Loucy (cell line): ENCODE results near the gene LINC00237.

Source experiments
- H2AFZ ChIP-seq: fragments of 200-600 bp; sonication (generic); 2 replicates; pipeline ENCODE4 v1.6.0; 2016; ENCODE audit warnings: antibody characterized with exemption, mild to moderate bottlenecking, low read length, moderate library complexity
- H3F3A ChIP-seq: fragments of 200-600 bp; 2 replicates; pipeline ENCODE4 v1.6.0; 2016; ENCODE audit warnings: antibody characterized with exemption, low read depth, mild to moderate bottlenecking
- H3K27me3 ChIP-seq: fragments of 200-600 bp; sonication (generic); 2 replicates; pipeline ENCODE4 v1.6.1; 2014; ENCODE audit warnings: low read length, mild to moderate bottlenecking; ENCODE audit not compliant: insufficient read depth, poor library complexity, severe bottlenecking
- H3K36me3 ChIP-seq: fragments of 200-600 bp; sonication (generic); 2 replicates; pipeline ENCODE4 v1.6.1; 2016; ENCODE audit warnings: low read length; ENCODE audit not compliant: insufficient read depth
- H3K4me1 ChIP-seq: fragments of 200-600 bp; sonication (generic); 2 replicates; pipeline ENCODE4 v1.5.1; 2014; ENCODE audit warnings: low read length, mild to moderate bottlenecking; ENCODE audit not compliant: insufficient read depth, poor library complexity, severe bottlenecking
- H3K4me2 ChIP-seq: fragments of 200-600 bp; sonication (generic); 2 replicates; pipeline ENCODE4 v1.6.0; 2014; ENCODE audit warnings: antibody characterized with exemption, low read length, low read depth, mild to moderate bottlenecking; ENCODE audit not compliant: poor library complexity, severe bottlenecking
- H3K4me3 ChIP-seq: fragments of 200-600 bp; sonication (generic); 2 replicates; pipeline ENCODE4 v1.5.1; 2014; ENCODE audit warnings: low read length, mild to moderate bottlenecking, mixed read lengths; ENCODE audit not compliant: poor library complexity, severe bottlenecking
- H3K79me2 ChIP-seq: fragments of 200-600 bp; sonication (generic); 2 replicates; pipeline ENCODE4 v1.6.1; 2014; ENCODE audit warnings: low read length; ENCODE audit not compliant: insufficient read depth
- H3K9ac ChIP-seq: fragments of 200-600 bp; sonication (generic); 2 replicates; pipeline ENCODE4 v1.6.0; 2014; ENCODE audit warnings: mild to moderate bottlenecking, low read depth, low read length, moderate library complexity; ENCODE audit not compliant: poor library complexity, severe bottlenecking
- H3K9me2 ChIP-seq: fragments of 200-600 bp; sonication (generic); replicated peaks from 2 replicates; pipeline ENCODE4 v1.6.1; 2016; ENCODE audit warnings: low read depth, low read length, mixed read lengths
- H3K9me3 ChIP-seq: fragments of 200-600 bp; sonication (generic); 2 replicates; pipeline ENCODE4 v1.6.1; 2014; ENCODE audit warnings: mild to moderate bottlenecking, antibody characterized with exemption, low read length, low read depth; ENCODE audit not compliant: insufficient read depth
- H4K20me1 ChIP-seq: fragments of 200-600 bp; sonication (generic); 2 replicates; pipeline ENCODE4 v1.6.0; 2014; ENCODE audit warnings: antibody characterized with exemption, low read length, mild to moderate bottlenecking; ENCODE audit not compliant: insufficient read depth, poor library complexity, severe bottlenecking
- EZH2phosphoT487 ChIP-seq: fragments of 200-600 bp; IDR thresholded peaks from 2 replicates; pipeline ENCODE4 v1.6.1; 2018; ENCODE audit warnings: antibody characterized with exemption, mild to moderate bottlenecking, moderate library complexity, borderline replicate concordance
- TF ChIP-seq, protein P1 (sequence below): fragments of 200-600 bp; sonication (generic); conservative IDR thresholded peaks from 2 replicates; pipeline ENCODE4 v1.5.1; 2014; ENCODE audit warnings: mild to moderate bottlenecking, antibody characterized with exemption, low read length

The LINC00237 gene

DNA sequence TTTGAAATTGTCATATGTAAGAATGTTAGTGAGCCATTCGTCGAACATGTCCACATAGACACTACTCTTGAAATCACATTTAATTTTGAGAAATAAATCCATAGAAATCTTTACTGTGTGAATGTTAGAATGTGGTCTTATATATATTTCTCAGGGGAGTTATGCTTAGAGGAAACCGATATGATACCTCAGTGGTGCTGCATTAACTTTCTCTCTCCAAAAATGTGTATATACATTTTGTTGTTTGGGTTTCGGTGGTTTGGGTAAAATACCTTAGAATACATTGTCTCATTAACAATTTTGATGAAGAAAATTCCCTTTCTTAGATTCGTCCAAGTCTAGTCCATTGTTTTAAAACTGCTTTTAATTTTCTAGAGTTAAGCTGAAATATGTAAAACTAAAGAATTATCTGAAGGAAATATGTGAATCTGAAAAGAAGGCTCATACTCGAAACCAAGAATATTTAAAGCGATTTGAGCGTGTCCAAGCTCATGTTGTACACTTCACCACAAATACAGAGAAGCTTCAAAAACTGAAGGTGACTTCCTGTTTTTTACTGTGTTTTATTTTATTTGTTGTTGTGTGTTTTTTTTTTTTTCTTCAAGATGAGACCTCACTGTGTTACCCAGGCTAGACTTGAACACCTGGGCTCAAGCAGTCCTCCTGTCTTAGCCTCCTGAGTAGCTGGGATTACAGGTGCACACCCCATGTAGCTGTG, 30.0 kb upstream of the LINC00237 start:
- no peaks in the 10 kb centered on the region for H3K9me3 ChIP-seq
- H4K20me1 ChIP-seq, result no peaks in the 10 kb centered on the region
- no peak for TF ChIP-seq EZH2phosphoT487
- TF ChIP-seq, protein P1, sequence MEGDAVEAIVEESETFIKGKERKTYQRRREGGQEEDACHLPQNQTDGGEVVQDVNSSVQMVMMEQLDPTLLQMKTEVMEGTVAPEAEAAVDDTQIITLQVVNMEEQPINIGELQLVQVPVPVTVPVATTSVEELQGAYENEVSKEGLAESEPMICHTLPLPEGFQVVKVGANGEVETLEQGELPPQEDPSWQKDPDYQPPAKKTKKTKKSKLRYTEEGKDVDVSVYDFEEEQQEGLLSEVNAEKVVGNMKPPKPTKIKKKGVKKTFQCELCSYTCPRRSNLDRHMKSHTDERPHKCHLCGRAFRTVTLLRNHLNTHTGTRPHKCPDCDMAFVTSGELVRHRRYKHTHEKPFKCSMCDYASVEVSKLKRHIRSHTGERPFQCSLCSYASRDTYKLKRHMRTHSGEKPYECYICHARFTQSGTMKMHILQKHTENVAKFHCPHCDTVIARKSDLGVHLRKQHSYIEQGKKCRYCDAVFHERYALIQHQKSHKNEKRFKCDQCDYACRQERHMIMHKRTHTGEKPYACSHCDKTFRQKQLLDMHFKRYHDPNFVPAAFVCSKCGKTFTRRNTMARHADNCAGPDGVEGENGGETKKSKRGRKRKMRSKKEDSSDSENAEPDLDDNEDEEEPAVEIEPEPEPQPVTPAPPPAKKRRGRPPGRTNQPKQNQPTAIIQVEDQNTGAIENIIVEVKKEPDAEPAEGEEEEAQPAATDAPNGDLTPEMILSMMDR, result no peak
- no peak overlapping the region for H2AFZ ChIP-seq
- no peaks in the 10 kb centered on the region for H3F3A ChIP-seq
- H3K9ac ChIP-seq, result peak overlapping the region; percentile 32
- no peak overlapping the region for H3K4me3 ChIP-seq
- peak overlapping the region; percentile 1 for H3K4me2 ChIP-seq
- H3K4me1 ChIP-seq, result peaks cover 34% of the 10 kb centered on the region
- peaks cover 12% of the 10 kb centered on the region for H3K79me2 ChIP-seq
- peaks cover 10% of the 10 kb centered on the region; the same call in 1 of the 2 replicates for H3K36me3 ChIP-seq
- no peaks in the 10 kb centered on the region for H3K9me2 ChIP-seq
- H3K27me3 ChIP-seq, result no peaks in the 10 kb centered on the region

DNA sequence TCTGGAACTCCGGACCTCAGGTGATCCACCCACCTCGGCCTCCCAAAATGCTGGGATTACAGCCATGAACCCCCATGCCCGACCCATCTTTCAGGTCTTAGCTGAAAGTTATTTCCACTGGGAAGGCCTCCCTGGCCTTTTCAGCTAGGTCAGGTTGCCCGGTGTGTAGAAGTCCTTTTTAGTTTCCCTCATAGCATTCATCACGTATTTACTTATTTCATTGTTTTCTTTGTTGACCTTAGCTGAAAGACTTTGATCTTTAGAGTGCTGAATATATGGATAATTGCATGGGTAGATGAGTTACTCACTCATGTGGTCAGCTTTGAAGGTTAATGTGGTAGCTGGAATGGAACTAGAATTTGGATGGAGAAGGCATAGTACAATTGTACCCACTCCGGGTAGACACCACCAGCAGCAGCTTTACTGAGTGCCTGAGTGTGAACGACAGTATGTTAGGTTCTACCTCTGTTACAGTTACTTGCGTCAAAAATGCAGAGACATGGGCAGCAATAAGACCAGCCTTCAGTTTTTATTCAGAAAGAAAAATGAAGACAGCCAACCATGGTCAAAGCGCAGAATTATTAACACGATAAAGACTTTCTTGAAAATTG, 28.8 kb upstream of the LINC00237 start:
- no peaks in the 10 kb centered on the region for H3F3A ChIP-seq
- H3K79me2 ChIP-seq, result peaks cover 18% of the 10 kb centered on the region
- H3K36me3 ChIP-seq, result peaks cover 8% of the 10 kb centered on the region; the same call in 1 of the 2 replicates
- no peak overlapping the region for H3K9ac ChIP-seq
- no peak overlapping the region for H2AFZ ChIP-seq
- H3K4me2 ChIP-seq, result no peak overlapping the region
- H3K9me2 ChIP-seq, result no peaks in the 10 kb centered on the region
- no peaks in the 10 kb centered on the region for H4K20me1 ChIP-seq
- H3K4me1 ChIP-seq, result peaks cover 46% of the 10 kb centered on the region
- H3K4me3 ChIP-seq, result no peak overlapping the region
- no peak for TF ChIP-seq EZH2phosphoT487
- TF ChIP-seq, protein P1, result no peak
- no peaks in the 10 kb centered on the region for H3K27me3 ChIP-seq
- no peaks in the 10 kb centered on the region for H3K9me3 ChIP-seq

DNA sequence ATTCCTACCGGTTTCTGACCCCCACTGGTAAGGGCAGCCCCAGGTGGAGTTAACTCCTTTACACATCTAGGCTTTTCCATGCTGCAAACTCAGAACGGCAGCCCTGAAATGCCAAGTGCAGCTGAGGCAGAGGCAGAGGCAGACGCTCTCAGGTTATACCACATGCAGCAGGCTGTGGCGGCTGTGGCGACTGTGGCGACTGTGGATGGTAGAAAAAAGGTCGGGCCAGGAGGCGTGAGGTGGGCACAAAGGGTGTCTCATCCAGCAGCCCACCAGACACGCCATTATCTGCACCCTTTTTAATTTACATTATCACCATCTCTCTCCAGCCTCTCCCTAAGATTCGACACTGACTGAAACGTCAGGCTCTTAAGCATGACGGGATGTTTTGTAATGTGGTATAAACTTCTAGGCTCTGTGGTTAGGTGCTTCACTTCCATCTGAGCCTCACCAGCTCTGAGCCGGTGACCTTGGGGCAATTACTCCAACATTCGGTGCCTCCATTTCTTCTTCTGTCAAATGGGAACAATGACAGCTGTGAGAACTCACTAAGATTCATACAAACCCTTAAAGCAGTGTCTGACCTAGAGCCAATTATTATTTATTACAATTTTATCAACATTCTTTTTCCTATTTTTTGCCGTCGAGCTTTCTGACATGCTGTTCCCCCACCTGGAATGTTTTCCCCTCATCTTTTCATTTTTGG, 27.9 kb upstream of the LINC00237 start:
- Histone ChIP-seq H3K9me3 (no peaks in the 10 kb centered on the region), H3K4me2 (peak overlapping the region; percentile 31), H3K4me3 (no peak overlapping the region), H3K9me2 (no peaks in the 10 kb centered on the region), H3K36me3 (0 out of 2 replicates have a peak, but pooled peaks cover under 1% of the 10 kb centered on the region), H2AFZ (no peak overlapping the region), H3K9ac (peak overlapping the region; percentile 15), H3K4me1 (peaks cover 49% of the 10 kb centered on the region), H3K79me2 (peaks cover 20% of the 10 kb centered on the region), H3K27me3 (no peaks in the 10 kb centered on the region), H3F3A (no peaks in the 10 kb centered on the region), H4K20me1 (no peaks in the 10 kb centered on the region)
- TF ChIP-seq, protein P1, result no peak
- TF ChIP-seq EZH2phosphoT487, result no peak
